ENCODE measurements around the gene IGIP.

IGIP gene

DNA sequence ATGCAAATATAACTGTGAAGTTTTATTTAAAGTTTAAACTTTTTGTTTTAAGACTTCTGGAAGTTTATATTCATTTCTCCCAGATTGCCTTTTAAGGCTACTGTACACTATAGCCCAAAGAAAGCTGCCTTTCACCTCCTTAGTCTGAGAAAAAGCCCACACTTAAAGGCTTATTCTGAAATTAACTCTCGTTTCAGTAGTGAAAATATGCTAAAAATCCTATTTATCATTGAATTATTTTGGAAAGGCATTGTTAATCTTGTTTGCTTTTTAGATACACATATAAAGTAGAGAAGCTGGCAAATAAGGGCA, 15.1 kb upstream of the IGIP start:
- no peaks in the 10 kb centered on the region for H3K27me3 ChIP-seq (ENCODE audit: insufficient read depth, poor library complexity, severe bottlenecking)
- TF ChIP-seq POLR2AphosphoS5 (IDR thresholded peaks at IDR 0.05; ENCODE audit: low read depth), result no peak
- TF ChIP-seq CTCF (IDR thresholded peaks at IDR 0.05; ENCODE audit: insufficient read depth, low read length), result no peak
- no peak for TF ChIP-seq SPI1 (IDR thresholded peaks at IDR 0.05; ENCODE audit: borderline replicate concordance, low read depth)
- TF ChIP-seq GABPA (IDR thresholded peaks at IDR 0.05; ENCODE audit: low read depth), result no peak
- TF ChIP-seq, protein P1, sequence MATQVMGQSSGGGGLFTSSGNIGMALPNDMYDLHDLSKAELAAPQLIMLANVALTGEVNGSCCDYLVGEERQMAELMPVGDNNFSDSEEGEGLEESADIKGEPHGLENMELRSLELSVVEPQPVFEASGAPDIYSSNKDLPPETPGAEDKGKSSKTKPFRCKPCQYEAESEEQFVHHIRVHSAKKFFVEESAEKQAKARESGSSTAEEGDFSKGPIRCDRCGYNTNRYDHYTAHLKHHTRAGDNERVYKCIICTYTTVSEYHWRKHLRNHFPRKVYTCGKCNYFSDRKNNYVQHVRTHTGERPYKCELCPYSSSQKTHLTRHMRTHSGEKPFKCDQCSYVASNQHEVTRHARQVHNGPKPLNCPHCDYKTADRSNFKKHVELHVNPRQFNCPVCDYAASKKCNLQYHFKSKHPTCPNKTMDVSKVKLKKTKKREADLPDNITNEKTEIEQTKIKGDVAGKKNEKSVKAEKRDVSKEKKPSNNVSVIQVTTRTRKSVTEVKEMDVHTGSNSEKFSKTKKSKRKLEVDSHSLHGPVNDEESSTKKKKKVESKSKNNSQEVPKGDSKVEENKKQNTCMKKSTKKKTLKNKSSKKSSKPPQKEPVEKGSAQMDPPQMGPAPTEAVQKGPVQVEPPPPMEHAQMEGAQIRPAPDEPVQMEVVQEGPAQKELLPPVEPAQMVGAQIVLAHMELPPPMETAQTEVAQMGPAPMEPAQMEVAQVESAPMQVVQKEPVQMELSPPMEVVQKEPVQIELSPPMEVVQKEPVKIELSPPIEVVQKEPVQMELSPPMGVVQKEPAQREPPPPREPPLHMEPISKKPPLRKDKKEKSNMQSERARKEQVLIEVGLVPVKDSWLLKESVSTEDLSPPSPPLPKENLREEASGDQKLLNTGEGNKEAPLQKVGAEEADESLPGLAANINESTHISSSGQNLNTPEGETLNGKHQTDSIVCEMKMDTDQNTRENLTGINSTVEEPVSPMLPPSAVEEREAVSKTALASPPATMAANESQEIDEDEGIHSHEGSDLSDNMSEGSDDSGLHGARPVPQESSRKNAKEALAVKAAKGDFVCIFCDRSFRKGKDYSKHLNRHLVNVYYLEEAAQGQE (IDR thresholded peaks at IDR 0.05; ENCODE audit: insufficient replicate concordance, low read depth), result no peak
- H3K27ac ChIP-seq (replicated peaks), result no peak overlapping the region
- DNase-seq (ENCODE audit: low read depth in 1 of 2, low spot score in 1 of 2), result no peak
- H3K4me3 ChIP-seq (replicated peaks; ENCODE audit: insufficient read depth, low read length), result no peak overlapping the region

DNA sequence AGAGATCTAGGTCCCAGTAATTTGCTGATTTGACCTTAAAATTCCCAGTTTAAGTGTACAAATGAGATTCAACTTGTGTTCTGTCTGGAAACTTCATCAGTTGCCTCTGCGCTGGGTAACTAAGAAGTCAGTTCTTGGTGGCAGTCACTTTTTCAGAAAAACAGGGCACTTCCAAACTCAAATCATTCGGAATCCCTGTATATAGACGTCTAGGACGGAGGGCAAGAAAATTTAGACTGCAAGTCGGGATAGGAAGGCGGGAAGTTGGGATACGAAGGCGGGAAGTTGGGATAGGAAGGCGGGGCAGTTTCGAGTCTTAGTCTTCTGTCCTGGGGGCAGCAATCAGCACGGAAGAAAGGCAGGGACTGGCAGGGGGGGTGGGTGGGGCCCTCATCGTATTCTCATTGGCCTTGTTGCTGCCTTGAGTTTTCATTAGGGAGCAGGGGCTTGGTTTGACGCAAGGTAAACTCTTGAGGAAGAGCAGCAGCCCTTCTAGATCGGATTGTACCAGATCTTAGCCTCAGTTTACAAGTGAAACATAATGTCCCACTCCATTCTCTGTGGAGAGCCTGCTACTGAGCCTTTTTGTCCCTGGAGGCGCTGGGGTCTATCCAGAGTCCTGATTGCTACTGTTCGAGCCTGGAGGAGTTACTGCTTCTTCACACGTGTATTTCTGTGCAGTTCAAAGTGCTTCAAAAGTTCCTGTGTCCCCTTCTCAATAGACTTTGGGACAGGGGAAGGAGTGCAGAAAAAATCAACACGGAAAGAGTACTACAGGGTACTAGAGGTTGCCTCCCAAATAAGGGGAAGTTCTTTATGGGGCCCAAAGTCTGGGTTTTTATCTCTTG, 14.5 kb upstream of the IGIP start:
- TF ChIP-seq SPI1 (IDR thresholded peaks at IDR 0.05; ENCODE audit: borderline replicate concordance, low read depth), result no peak
- H3K27ac ChIP-seq (replicated peaks), result peak overlapping the region; percentile 40; the same call in 1 of the 2 replicates
- DNase-seq (ENCODE audit: low read depth in 1 of 2, low spot score in 1 of 2), result no peak
- H3K27me3 ChIP-seq (ENCODE audit: insufficient read depth, poor library complexity, severe bottlenecking), result no peaks in the 10 kb centered on the region
- H3K4me3 ChIP-seq (replicated peaks; ENCODE audit: insufficient read depth, low read length), result no peak overlapping the region

GRCh38 chr5:140111859-140112551, 13.7 kb upstream of the IGIP start:
- peak overlapping the region; percentile 40; the same call in 1 of the 2 replicates for H3K27ac ChIP-seq (replicated peaks)
- TF ChIP-seq CTCF (IDR thresholded peaks at IDR 0.05; ENCODE audit: insufficient read depth, low read length) (no peak), GABPA (IDR thresholded peaks at IDR 0.05; ENCODE audit: low read depth) (no peak), POLR2AphosphoS5 (IDR thresholded peaks at IDR 0.05; ENCODE audit: low read depth) (no peak), SPI1 (IDR thresholded peaks at IDR 0.05; ENCODE audit: borderline replicate concordance, low read depth) (no peak)
- TF ChIP-seq, protein P1 (IDR thresholded peaks at IDR 0.05; ENCODE audit: insufficient replicate concordance, low read depth), result no peak

DNA sequence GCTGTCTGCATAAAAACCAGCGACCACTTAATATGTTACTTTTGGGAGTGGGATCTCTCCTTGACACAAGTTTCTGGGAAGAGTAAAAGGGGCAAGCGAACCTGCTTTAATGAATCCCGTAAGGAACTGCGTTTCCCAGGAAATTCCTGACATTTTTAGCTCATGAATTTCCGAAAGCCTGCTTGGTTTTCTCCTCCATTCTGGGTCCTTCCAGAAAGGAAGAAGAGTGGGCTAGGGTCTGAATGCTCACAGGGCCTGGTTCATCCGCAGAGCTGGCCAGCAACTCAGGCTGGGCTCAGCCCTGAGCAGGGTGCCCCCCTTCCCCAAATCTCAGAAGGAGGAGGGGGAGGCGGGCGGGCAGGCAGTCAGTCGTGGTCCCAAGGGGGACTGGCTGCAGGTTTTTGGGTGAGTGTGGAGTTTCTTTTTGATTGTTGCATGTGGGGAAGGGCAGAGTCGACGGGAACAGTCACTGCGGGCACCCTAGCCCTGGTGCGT, 13.0 kb upstream of the IGIP start:
- TF ChIP-seq POLR2AphosphoS5 (IDR thresholded peaks at IDR 0.05; ENCODE audit: low read depth), result no peak
- TF ChIP-seq SPI1 (IDR thresholded peaks at IDR 0.05; ENCODE audit: borderline replicate concordance, low read depth), result no peak
- TF ChIP-seq, protein P1 (IDR thresholded peaks at IDR 0.05; ENCODE audit: insufficient replicate concordance, low read depth), result no peak
- TF ChIP-seq GABPA (IDR thresholded peaks at IDR 0.05; ENCODE audit: low read depth), result no peak
- no peak for TF ChIP-seq CTCF (IDR thresholded peaks at IDR 0.05; ENCODE audit: insufficient read depth, low read length)
- no peak for DNase-seq (ENCODE audit: low read depth in 1 of 2, low spot score in 1 of 2)
- Histone ChIP-seq H3K4me3 (replicated peaks; ENCODE audit: insufficient read depth, low read length) (no peak overlapping the region), H3K27me3 (ENCODE audit: insufficient read depth, poor library complexity, severe bottlenecking) (no peaks in the 10 kb centered on the region), H3K27ac (replicated peaks) (no peak overlapping the region)

More at GRCh38 chr5:140111859-140112551, 13.7 kb upstream of the IGIP start:
- no peaks in the 10 kb centered on the region for H3K27me3 ChIP-seq (ENCODE audit: insufficient read depth, poor library complexity, severe bottlenecking)
- no peak overlapping the region for H3K4me3 ChIP-seq (replicated peaks; ENCODE audit: insufficient read depth, low read length)
- peak in 1 of 2 experiments; percentile 12 for DNase-seq (ENCODE audit: low read depth in 1 of 2, low spot score in 1 of 2)
